HG03039 (cell line): ENCODE results near the gene NAT8L.

ENCODE experiments used
- ATAC-seq: cut with Tn5 transposase; IDR thresholded peaks from one replicate; pipeline ENCODE4 v1.9.1; 2021; ENCODE audit warnings: mild to moderate bottlenecking, moderate library complexity; ENCODE audit not compliant: unreplicated experiment

Gene NAT8L

DNA sequence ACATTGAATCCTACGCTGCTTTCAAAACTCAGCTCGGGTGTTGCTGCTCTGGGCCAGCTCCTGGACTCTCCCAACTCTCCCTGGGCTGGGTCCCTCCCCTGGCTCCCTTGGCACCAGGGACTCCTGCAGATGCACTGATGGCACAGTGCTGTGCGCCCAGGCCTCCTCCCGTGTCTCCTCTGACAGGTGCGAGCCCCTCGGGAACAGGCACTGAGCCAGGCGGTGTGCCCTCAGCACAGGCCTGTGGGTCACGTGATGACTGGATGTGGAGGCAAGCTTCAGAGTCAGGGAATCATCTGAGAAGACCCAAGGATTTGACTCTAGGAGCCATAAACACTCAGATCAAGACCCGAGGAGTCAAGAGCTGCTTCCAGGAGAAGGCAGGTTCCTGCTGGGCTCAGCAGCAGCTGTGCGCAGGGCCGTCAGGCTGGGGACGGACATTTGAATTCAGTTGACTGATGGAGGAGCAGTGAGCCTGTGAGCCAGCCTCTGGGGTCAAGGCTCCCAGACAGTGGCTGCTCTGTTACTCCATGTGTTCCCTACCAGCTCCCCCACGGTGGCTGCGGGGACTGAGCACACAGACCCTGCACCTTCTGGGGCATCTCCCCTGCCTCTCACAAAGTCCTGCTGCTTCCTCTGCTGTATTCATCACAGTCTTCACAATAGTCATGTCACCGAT is 33.0 kb downstream of the NAT8L start:
- no peak for ATAC-seq

DNA sequence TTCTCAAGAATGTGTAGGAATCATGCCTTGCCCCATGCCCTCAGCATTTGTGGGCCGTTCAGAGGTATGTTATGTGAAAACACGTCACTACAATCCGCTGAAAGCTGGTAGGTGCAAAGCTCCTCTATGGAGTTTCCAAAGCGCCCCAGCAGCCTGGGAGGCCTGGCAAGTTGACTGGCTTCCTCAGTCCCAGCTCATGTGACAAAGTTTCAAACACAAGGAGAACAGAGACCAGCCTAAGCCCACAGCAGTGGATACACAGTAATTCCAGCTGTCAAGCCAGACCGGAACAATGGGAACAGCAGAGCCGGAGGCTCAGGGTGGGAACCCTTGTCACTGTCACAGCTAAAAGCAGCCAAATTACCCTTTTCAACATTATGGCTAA is 33.5 kb downstream of the NAT8L start:
- no peak for ATAC-seq

DNA sequence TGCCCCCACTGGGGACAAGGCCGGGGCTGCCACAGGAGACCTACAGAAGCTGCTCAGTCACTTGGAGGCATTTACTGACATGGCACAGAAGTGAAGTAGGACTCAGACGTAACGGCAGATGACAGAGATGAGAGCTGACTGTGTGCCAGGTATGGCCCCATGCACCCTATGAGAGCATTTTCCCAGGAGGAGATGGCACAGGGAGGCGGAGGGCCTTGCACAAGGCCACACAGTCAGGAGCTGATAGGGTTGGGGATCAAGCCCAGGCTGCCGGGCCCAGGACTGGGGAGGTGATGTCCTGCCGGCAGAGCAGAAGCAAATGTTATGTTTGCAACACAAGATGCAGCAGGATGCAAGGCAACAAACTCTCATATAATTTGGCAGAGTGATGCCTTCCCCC is 34.1 kb downstream of the NAT8L start:
- no peak for ATAC-seq

DNA sequence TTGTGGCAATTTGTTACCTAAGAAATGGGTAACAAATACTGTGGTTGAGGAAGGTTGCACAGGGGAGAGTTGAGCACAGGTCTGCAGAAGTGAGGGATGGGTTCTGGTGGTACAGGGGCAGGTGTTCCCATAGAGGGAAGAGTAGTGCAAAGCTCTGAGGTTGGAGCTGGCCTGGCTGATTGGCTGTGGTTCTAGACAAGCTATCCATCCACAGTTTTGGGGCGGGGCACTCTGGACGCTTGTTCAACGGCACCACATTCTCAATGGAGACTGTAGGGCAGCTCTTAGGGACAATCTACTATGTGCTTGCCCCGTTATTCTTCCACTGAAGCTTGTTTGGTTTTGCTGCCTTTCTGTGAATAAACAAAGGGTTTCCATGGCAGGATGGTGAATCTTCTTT is 35.4 kb downstream of the NAT8L start:
- no peak for ATAC-seq

DNA sequence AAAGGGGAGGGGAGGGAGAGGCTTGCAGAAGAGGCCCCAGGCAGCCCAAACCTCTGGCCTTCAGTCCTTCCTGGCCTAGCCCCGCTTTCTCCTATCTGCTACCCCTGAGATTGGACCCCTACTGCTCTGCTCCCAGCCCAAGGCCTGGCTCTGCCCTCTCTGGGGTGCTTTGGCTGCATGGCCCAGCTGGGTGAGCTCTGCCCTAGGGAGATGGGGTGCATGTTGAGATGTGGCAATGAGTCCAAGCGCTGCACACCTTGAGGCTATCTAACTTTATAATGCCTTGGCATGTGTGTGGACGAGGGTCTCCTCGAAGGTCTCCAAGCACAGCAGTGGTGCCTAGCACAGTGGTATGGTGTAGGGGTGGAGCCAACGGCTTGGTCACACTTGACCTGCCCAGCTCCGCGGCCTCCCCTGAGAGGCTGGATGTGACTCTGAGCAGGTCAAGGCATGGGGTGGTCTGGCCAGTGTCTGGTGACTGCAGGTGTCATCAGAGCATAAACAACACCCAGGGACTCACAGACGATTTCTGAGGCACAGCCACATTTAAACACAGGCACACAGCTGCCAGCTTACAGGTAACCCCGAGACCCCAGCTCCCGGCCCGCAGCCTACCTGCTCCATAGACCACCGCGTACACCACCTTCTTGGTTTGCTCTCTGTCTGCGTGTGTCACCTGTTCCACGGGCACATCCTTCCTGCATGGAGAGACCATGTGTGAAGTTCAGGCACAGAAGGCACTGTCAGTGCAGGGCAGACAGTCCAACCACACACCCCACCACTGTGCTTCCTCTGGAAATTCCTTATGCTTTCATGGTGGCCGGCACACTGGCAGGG is 36.3 kb downstream of the NAT8L start:
- no peak for ATAC-seq

DNA sequence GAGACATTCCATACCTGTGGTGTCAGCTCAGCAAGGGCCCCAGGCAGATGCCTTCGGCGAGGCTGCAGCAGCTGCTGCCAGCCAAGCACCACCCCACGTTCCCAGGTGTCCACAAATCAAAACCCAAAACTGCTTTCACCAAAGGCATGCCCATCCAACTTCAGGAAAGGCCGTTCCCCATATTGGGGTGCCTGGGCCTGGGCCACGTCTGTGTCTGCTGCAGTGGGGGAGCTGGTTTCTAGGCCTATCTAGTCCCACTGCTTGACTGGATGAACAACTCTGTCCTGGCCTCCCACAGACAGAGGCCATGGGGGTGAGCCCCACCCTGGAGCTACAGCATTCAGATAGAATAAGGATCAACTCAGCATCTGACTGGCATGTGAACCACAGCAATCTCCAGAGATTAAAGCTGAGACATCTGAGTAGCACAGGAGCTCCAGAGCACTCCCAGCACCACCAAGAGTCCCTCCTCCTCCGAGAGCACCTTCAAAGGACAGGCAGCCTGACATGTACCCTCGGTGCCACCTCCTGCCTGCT is 37.0 kb downstream of the NAT8L start:
- no peak for ATAC-seq

DNA sequence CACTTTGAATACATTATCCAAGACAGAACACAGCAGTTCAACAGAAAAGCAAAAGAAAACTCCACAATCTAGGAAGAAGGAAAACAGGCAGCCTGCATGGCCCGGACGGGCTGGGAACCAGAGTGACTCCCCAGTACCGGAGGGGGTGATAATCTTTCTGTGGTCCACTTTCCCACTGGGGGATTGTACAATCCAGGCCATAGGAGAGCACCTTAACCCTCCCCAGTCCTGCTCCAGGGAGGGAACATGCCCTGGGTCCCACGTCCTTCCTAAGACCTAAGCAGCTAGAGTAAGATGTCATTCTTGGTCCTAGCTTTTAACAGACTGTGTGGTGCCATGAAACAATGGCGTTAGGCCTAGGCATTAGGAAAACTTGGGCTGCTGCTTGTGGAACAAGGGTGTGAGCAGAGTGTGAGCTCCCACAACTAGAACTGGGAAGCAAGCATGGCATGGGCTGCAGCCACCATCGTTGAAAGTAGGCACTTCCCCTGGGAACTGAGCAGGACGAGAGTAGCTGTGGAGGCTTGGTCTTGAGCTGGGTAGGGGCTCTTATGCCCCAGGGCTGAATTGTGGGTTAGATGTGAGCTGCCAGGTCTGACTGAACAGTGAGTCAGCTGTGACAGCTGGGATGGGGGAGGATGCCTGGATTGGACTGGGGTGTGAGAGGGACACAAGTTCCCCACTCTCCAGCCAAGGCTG is 42.4 kb downstream of the NAT8L start:
- ATAC-seq = no peak

DNA sequence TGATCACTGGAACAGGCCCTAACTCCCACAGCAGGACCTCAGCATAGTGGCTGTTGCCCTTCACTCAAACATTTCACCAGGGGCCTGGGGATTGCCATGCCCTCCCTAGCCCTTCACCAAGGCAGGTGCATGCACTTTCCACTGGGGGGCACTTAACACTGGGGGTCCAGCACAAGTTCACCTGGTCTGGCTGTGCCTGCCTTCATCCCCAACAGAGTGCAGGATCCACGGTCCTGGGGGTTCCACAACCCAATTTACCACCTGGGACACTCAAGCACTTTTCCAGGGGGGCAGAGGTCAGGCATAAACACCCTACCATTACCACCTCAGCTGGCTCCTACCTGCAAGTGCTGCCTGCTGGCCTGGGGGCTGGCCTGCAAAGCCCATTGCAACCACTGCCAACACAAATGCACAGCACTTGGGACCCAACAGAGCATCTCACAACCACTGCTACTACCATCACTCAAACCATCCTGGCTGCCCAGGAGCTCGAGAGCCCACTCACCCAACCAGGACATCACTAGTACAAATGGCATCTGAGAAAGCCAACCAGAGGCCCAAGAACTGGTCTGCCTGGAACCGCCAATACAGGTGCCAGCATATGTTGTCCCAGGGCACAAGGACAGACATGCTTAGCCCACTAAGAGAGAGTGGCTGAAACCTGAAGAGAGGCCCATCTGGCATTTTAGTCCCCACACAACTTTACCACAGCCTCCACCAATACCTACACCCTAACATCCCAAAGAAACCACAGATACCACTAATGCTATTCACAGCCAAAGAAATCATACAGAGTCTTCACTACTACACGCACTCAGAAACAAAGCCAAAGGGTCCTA is 43.1 kb downstream of the NAT8L start:
- ATAC-seq = no peak

DNA sequence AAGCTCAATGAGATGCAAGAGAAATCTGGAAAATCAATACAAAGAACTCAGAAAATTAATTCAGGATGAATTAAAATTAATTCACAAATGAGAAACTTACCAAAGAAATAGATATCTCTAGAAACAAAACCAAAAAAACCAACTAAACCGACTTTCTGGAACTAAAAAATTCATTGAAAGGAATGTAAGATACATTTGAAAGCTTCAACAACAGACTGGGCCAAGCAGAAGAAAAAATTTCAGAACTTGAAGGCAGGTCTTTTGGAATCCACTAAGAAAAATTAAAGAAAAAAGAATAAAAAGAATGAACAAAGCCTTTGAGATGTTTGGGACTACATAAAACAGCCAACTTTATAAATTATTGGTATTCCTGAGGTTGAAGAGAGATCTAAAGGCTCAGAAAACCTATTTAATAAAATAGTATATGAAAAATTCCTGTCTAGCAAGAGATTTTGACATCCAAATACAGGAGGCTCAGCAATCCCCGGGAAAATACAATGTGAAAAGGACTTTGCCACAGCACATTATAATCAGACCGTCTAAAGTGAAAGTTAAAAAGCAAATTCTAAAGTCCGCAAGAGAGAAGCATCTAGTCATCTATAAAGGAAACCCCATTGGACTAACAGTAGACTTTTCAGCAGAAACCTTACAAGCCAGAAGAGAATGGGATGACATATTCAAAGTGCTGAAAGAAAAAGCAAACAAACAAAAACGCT is 44.2 kb downstream of the NAT8L start:
- no peak for ATAC-seq

DNA sequence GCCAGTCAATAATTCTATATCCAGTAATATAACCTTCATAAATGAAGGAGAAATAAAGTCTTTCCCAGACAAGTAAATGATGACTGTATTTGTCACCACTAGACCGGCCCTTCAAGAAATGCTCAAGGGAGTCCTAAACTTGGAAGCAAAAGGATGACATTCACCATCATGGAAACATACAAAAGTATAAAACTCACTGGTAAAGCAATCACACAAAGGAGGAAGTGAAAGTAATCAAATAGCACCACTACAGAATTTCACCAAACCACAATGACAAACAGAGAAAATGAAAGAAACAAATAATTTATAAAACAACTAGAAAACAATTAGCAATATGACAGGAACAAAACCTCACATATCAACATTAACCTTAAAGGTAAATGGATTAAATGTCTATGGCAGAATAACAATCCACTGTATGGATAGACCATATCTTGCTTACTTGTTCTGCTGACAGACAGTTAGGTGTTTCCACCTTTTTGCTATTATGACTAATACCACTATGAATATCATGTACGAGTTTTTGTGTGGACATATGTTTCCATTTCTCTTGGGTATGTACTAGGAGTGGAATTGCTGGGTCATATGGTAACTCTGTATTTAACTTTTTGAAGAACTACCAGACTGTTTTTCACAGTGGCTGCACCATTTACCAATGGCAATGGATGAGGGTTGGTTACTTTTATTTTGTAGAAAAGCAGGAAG is 44.9 kb downstream of the NAT8L start:
- no peak for ATAC-seq

DNA sequence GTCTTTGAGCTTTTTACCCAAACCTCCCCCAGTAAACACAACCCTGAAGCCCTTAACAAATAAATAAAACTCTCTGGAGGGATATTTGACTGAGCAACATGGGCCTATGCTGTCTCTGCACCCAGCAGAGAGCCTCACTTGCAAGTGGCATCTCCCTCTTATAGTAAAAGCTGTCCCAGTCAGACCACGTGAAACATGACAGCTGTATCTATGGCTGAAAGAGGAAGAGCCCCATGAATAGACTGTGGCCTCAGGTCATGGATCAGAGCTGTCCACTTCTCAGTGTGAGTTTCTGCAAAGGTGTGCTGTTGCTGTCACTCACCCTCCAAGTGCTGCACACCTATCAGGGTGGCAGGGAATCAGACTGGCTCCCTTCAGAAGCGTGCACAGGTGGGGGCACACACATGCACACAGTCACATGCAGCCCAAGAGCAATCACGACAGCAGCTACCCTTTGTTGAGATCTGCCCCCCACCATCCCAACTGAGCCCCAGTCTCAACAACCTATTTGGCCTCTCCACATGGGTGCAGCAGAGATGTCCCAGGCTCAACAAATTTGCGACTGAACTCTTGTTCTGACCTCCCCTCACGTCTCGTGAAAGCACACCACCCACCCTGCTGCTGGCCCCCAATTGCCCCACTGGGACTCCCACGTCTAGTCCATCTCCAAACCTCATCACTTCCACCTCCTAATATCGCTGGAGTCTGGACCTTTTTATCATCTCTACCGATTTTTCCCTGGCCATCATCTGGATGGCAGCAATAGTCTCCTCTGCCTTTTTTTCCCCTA is 45.6 kb downstream of the NAT8L start:
- no peak for ATAC-seq

DNA sequence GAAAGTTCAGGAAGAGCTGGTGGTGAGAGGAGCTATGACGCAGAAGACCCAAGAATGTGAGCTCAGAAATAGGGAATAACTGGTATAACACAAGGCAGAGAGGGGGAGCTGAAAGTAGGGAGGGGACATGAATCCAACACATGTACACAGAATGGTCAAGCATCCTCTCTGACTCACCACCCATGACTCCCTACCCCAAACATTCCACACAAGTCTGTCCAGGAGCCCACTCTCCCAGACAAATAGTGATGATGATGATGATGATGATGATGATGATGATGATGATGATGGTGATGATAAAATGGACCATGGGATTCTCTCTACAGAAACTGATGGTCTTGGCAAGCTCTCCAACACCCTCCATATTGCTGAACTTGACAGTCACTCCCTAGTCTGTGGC is 46.4 kb downstream of the NAT8L start:
- ATAC-seq = no peak

DNA sequence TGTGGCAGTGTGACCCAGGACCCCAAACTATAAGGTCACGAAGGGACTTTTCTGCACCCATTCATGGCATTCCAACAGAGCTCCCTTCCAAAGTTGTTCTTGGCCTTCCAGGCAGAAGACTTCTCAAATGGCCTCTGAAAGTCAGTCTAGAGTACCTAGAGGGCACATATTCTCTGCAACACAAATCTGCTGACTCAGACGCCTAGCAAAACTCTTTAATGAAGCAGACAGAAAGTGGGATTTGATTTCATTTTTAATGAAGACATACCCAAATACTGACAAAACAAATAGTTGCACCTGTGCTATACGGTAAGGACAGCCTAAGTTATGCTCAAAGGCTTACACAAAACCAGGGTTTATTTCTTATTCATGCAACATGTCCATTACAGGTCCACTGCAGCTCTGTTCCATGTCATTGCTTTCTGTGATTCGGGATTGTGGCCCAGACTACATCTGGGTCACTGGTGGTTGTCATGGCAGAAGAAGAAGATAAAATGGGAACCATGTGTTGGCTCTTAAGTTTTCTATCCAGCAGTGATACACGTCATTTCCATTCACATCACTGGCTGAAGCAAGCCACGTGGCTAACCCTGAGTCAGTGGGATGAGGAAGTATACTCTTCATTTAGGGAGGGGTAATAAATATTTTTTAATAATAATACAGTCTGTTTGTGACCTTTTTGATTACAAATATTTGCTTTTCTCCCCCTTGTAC is 57.7 kb downstream of the NAT8L start:
- ATAC-seq = no peak
